OCI-LY3 (cell line): ENCODE data around the gene GTF2IRD1.

Source experiments
- CTCF ChIP-seq: fragments of 200-600, 300-600 bp; sonication (generic); IDR thresholded peaks from 2 replicates; pipeline ENCODE4 v1.5.1; 2014; ENCODE audit warnings: antibody characterized with exemption, low read length, low read depth
- EZH2phosphoT487 ChIP-seq: fragments of 200-600 bp; shearing (Covaris generic); IDR thresholded peaks from 2 replicates; pipeline ENCODE4 v1.6.1; 2018; ENCODE audit warnings: antibody characterized with exemption, mixed run types, low read depth

- TF ChIP-seq CTCF (no peak), EZH2phosphoT487 (no peak)
These were observed 12.6 kb downstream of the GTF2IRD1 start for GRCh38 chr7:74466196-74466813.
